Measurements from ENCODE around the gene TAS1R2. TPM values are rescaled to one million over a fixed set of nuclear protein-coding genes. Genes with fewer than 3 reads are reported as not detected.
"Not testable (repeated sequence)": the region's sequence is repeated elsewhere in the genome, so short reads cannot be mapped to it uniquely, and the experiment has no call there.

The TAS1R2 gene
- total RNA-seq, 1 donor, result not detected

- Histone ChIP-seq H3K4me3 (ENCODE audit: low read length) (no peak overlapping the region), H3K9me3 (ENCODE audit: low read depth, low read length) (no peaks in the 10 kb centered on the region), H3K4me1 (ENCODE audit: insufficient read depth, low read length) (no peaks in the 10 kb centered on the region), H3K27me3 (ENCODE audit: insufficient read depth, low read length) (no peaks in the 10 kb centered on the region)
Measured at GRCh38 chr1:18878538-18879214, 19.2 kb upstream of the TAS1R2 start.

- H3K9me3 ChIP-seq (ENCODE audit: low read depth, low read length), result no peaks in the 10 kb centered on the region
- no peak overlapping the region for H3K4me3 ChIP-seq (ENCODE audit: low read length)
- no peaks in the 10 kb centered on the region for H3K27me3 ChIP-seq (ENCODE audit: insufficient read depth, low read length)
- no peaks in the 10 kb centered on the region for H3K4me1 ChIP-seq (ENCODE audit: insufficient read depth, low read length)
Measured at GRCh38 chr1:18877282-18877681, 17.8 kb upstream of the TAS1R2 start.

- no peaks in the 10 kb centered on the region for H3K4me1 ChIP-seq (ENCODE audit: insufficient read depth, low read length)
- H3K27me3 ChIP-seq (ENCODE audit: insufficient read depth, low read length), result no peaks in the 10 kb centered on the region
- H3K9me3 ChIP-seq (ENCODE audit: low read depth, low read length), result no peaks in the 10 kb centered on the region
- no peak overlapping the region for H3K4me3 ChIP-seq (ENCODE audit: low read length)
Measured at GRCh38 chr1:18876210-18876609, 16.8 kb upstream of the TAS1R2 start.

GRCh38 chr1:18875796-18876128 lies 16.3 kb upstream of the TAS1R2 start:
- H3K4me1 ChIP-seq (ENCODE audit: insufficient read depth, low read length), result no peaks in the 10 kb centered on the region
- no peaks in the 10 kb centered on the region for H3K9me3 ChIP-seq (ENCODE audit: low read depth, low read length)
- H3K4me3 ChIP-seq (ENCODE audit: low read length), result no peak overlapping the region
- H3K27me3 ChIP-seq (ENCODE audit: insufficient read depth, low read length), result no peaks in the 10 kb centered on the region

- Histone ChIP-seq H3K4me1 (ENCODE audit: insufficient read depth, low read length) (no peaks in the 10 kb centered on the region), H3K27me3 (ENCODE audit: insufficient read depth, low read length) (no peaks in the 10 kb centered on the region), H3K4me3 (ENCODE audit: low read length) (no peak overlapping the region), H3K9me3 (ENCODE audit: low read depth, low read length) (no peaks in the 10 kb centered on the region)
Measured at GRCh38 chr1:18875107-18875795, 15.8 kb upstream of the TAS1R2 start.

- Histone ChIP-seq H3K9me3 (ENCODE audit: low read depth, low read length) (no peaks in the 10 kb centered on the region), H3K4me1 (ENCODE audit: insufficient read depth, low read length) (no peaks in the 10 kb centered on the region), H3K27me3 (ENCODE audit: insufficient read depth, low read length) (no peaks in the 10 kb centered on the region), H3K4me3 (ENCODE audit: low read length) (no peak overlapping the region)
Measured at GRCh38 chr1:18874600-18874999, 15.1 kb upstream of the TAS1R2 start.

- Histone ChIP-seq H3K9me3 (ENCODE audit: low read depth, low read length) (no peaks in the 10 kb centered on the region), H3K27me3 (ENCODE audit: insufficient read depth, low read length) (no peaks in the 10 kb centered on the region), H3K4me3 (ENCODE audit: low read length) (no peak overlapping the region), H3K4me1 (ENCODE audit: insufficient read depth, low read length) (no peaks in the 10 kb centered on the region)
Measured at GRCh38 chr1:18874036-18874435, 14.6 kb upstream of the TAS1R2 start.

GRCh38 chr1:18872071-18872611 lies 12.7 kb upstream of the TAS1R2 start:
- Histone ChIP-seq H3K27me3 (ENCODE audit: insufficient read depth, low read length) (no peaks in the 10 kb centered on the region), H3K4me3 (ENCODE audit: low read length) (no peak overlapping the region), H3K9me3 (ENCODE audit: low read depth, low read length) (no peaks in the 10 kb centered on the region), H3K4me1 (ENCODE audit: insufficient read depth, low read length) (no peaks in the 10 kb centered on the region)

- no peaks in the 10 kb centered on the region for H3K9me3 ChIP-seq (ENCODE audit: low read depth, low read length)
- no peak overlapping the region for H3K4me3 ChIP-seq (ENCODE audit: low read length)
- no peaks in the 10 kb centered on the region for H3K4me1 ChIP-seq (ENCODE audit: insufficient read depth, low read length)
- H3K27me3 ChIP-seq (ENCODE audit: insufficient read depth, low read length), result no peaks in the 10 kb centered on the region
Measured at GRCh38 chr1:18871401-18872070, 12.1 kb upstream of the TAS1R2 start.

- Histone ChIP-seq H3K9me3 (ENCODE audit: low read depth, low read length) (no peaks in the 10 kb centered on the region), H3K4me1 (ENCODE audit: insufficient read depth, low read length) (no peaks in the 10 kb centered on the region), H3K27me3 (ENCODE audit: insufficient read depth, low read length) (no peaks in the 10 kb centered on the region), H3K4me3 (ENCODE audit: low read length) (no peak overlapping the region)
Measured at GRCh38 chr1:18870957-18871356, 11.5 kb upstream of the TAS1R2 start.

GRCh38 chr1:18870595-18870865 lies 11.1 kb upstream of the TAS1R2 start:
- H3K9me3 ChIP-seq (ENCODE audit: low read depth, low read length); H3K4me3 ChIP-seq (ENCODE audit: low read length); H3K4me1 ChIP-seq (ENCODE audit: insufficient read depth, low read length); H3K27me3 ChIP-seq (ENCODE audit: insufficient read depth, low read length): not testable (repeated sequence)

- Histone ChIP-seq H3K27me3 (ENCODE audit: insufficient read depth, low read length) (no peaks in the 10 kb centered on the region), H3K9me3 (ENCODE audit: low read depth, low read length) (no peaks in the 10 kb centered on the region), H3K4me3 (ENCODE audit: low read length) (no peak overlapping the region), H3K4me1 (ENCODE audit: insufficient read depth, low read length) (no peaks in the 10 kb centered on the region)
Measured at GRCh38 chr1:18869847-18870594, 10.6 kb upstream of the TAS1R2 start.

GRCh38 chr1:18868801-18869424 lies 9.5 kb upstream of the TAS1R2 start:
- H3K4me3 ChIP-seq (ENCODE audit: low read length), result no peak overlapping the region
- no peaks in the 10 kb centered on the region for H3K4me1 ChIP-seq (ENCODE audit: insufficient read depth, low read length)
- H3K9me3 ChIP-seq (ENCODE audit: low read depth, low read length), result no peaks in the 10 kb centered on the region
- H3K27me3 ChIP-seq (ENCODE audit: insufficient read depth, low read length), result no peaks in the 10 kb centered on the region

- no peak overlapping the region for H3K4me3 ChIP-seq (ENCODE audit: low read length)
- no peaks in the 10 kb centered on the region for H3K9me3 ChIP-seq (ENCODE audit: low read depth, low read length)
- H3K4me1 ChIP-seq (ENCODE audit: insufficient read depth, low read length), result no peaks in the 10 kb centered on the region
- H3K27me3 ChIP-seq (ENCODE audit: insufficient read depth, low read length), result no peaks in the 10 kb centered on the region
Measured at GRCh38 chr1:18868354-18868753, 8.9 kb upstream of the TAS1R2 start.

GRCh38 chr1:18866846-18867245 lies 7.4 kb upstream of the TAS1R2 start:
- Histone ChIP-seq H3K27me3 (ENCODE audit: insufficient read depth, low read length) (no peaks in the 10 kb centered on the region), H3K9me3 (ENCODE audit: low read depth, low read length) (no peaks in the 10 kb centered on the region), H3K4me3 (ENCODE audit: low read length) (no peak overlapping the region), H3K4me1 (ENCODE audit: insufficient read depth, low read length) (no peaks in the 10 kb centered on the region)

Measured in mononuclear cell (primary cell).